ENCODE measurements around the gene IFT172. TPM values are rescaled to one million over a fixed set of nuclear protein-coding genes. Genes with fewer than 3 reads are reported as not detected.

Gene IFT172
- total and polyA plus RNA-seq, 5 donors: 17.0 to 29.5 (median 25.7) TPM

DNA sequence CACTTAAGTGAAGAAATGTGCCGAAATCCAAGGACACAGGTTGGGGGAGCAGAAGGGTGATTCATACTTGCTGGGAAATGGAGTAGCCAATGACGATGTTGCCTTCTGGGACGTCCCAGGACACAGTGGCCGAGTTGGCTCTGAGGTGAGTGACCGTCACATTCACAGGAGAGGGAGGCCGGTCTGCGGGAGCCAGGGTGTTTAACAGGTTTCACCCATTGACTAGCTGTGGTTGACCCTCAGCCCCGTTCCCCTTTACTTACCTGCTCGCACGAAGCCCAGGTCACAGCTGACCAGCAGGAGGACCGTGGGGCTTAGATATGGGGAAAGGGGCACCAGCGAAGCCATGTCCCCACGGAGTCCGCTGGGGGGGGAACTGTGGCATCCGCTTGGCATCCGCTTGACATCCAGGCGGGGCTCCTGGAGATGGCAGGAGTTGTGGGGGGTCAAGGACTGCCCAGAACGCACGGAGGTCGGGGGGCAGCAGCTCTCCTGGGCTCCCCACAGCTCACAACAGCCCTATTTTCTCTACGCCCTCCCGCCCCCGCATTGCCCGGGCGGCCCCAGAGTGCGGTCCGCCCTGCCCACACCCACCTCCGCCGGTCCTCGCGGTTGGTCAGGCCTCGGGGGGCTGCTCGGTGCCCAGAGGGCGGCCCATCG is 4.9 kb upstream of the IFT172 start:
- Histone ChIP-seq H3K9me3 (ENCODE audit: control insufficient read depth, low read length) (no peaks in the 10 kb centered on the region), H3K27me3 (ENCODE audit: control insufficient read depth, insufficient read depth) (no peaks in the 10 kb centered on the region), H3K4me3 (ENCODE audit: low read length) (peak overlapping the region; percentile 70), H3K4me1 (ENCODE audit: control insufficient read depth, insufficient read depth, low read length) (peaks cover 2% of the 10 kb centered on the region), H3K27ac (ENCODE audit: low read length) (peak overlapping the region; percentile 40)
- peak; percentile 67 to 78 (median 68) for DNase-seq
- ATAC-seq: peak; percentile 32 to 63
- intact Hi-C loops (cut with DNase I): no loop called here
- 17% methylated on average over 35 of the region's 35 CpGs for WGBS

GRCh38 chr2:27493948-27494283 is 4.4 kb upstream of the IFT172 start:
- Histone ChIP-seq H3K4me1 (ENCODE audit: control insufficient read depth, insufficient read depth, low read length) (peaks cover 5% of the 10 kb centered on the region), H3K9me3 (ENCODE audit: control insufficient read depth, low read length) (no peaks in the 10 kb centered on the region), H3K4me3 (ENCODE audit: low read length) (no peak overlapping the region), H3K27me3 (ENCODE audit: control insufficient read depth, insufficient read depth) (no peaks in the 10 kb centered on the region), H3K27ac (ENCODE audit: low read length) (no peak overlapping the region)
- DNase-seq (peak in 2 of 3 donors; percentile 58 to 61), ATAC-seq (no peak)
- WGBS: 84% methylated on average over 13 of the region's 13 CpGs
- intact Hi-C loops (cut with DNase I): no loop called here

DNA sequence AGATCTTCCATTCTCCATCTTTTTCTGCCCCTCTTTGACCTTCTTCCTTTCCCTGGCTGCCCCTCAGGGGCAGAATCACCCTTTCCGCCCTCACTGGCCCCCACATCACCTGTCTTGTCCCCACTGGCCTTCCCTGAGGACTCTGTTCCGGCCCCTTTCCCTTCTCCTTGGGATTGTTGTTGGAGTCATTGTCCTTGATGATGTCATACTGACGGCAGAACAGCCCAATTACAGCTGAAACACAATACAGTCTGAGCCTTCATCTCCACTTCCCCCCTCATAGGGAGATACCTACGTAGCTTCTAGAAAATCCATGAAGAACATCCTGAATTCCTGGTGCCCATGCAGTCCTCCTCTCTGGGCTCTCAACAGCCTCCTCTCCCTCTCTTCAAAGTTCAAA is 3.0 kb upstream of the IFT172 start:
- intact Hi-C loops (cut with DNase I): no loop called here
- WGBS: 85% methylated on average over 4 of the region's 4 CpGs
- H3K27me3 ChIP-seq (ENCODE audit: control insufficient read depth, insufficient read depth): no peaks in the 10 kb centered on the region
- no peaks in the 10 kb centered on the region for H3K9me3 ChIP-seq (ENCODE audit: control insufficient read depth, low read length)
- H3K4me1 ChIP-seq (ENCODE audit: control insufficient read depth, insufficient read depth, low read length): peaks cover 5% of the 10 kb centered on the region
- ATAC-seq (no peak), DNase-seq (no peak)
- H3K4me3 ChIP-seq (ENCODE audit: low read length): no peak overlapping the region
- H3K27ac ChIP-seq (ENCODE audit: low read length): no peak overlapping the region

DNA sequence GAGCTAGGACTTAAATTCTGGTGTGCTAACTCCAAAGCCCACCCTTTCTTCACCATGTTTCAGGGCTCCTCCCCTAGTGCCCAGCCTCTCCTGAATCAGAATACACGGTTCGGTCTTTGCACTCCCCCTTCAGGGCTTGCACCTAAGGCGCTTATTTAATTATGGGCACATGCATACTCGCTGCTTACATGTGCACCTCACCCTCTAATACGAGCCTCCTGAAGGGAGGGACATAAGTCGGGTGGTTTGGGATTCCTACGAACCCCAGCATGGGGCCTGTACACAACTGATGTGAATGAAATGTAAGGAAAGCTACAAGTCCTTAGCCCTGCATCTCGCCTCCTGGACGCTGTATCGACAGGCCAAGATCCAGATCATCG is 435 bp downstream of the IFT172 start:
- H3K4me1 ChIP-seq (ENCODE audit: control insufficient read depth, insufficient read depth, low read length): peaks cover 3% of the 10 kb centered on the region
- H3K27me3 ChIP-seq (ENCODE audit: control insufficient read depth, insufficient read depth): no peaks in the 10 kb centered on the region
- 5% methylated on average over 11 of the region's 11 CpGs for WGBS
- intact Hi-C loops (cut with DNase I): no loop called here
- DNase-seq (no peak), ATAC-seq (peak in 1 of 2 donors; percentile 7)
- H3K27ac ChIP-seq (ENCODE audit: low read length): peak overlapping the region; percentile 23
- peak overlapping the region; percentile 77 for H3K4me3 ChIP-seq (ENCODE audit: low read length)
- H3K9me3 ChIP-seq (ENCODE audit: control insufficient read depth, low read length): no peaks in the 10 kb centered on the region

DNA sequence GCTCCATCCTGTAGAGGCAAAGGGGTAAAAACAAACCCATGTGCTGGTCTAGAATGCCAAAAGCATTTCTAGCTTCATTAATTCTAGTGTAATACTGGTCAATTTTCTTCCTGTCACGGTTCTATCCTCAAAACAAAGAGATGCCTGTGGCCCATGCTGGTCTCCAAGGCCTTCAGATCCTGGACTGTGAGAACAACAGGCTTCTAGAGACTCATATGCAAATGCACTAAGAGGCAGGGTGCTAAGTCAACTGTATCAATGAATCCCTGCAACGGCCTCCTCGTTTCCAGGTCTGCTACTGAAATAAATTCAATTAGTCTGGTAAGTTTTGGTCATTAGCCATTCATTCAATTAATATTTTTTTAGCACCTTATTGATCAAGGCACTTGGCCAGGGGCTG is 4.0 kb downstream of the IFT172 start:
- no peak for ATAC-seq
- Histone ChIP-seq H3K27ac (ENCODE audit: low read length) (no peak overlapping the region), H3K4me3 (ENCODE audit: low read length) (no peak overlapping the region), H3K9me3 (ENCODE audit: control insufficient read depth, low read length) (no peaks in the 10 kb centered on the region), H3K27me3 (ENCODE audit: control insufficient read depth, insufficient read depth) (no peaks in the 10 kb centered on the region), H3K4me1 (ENCODE audit: control insufficient read depth, insufficient read depth, low read length) (peaks cover 3% of the 10 kb centered on the region)
- DNase-seq: no peak
- 75% methylated on average over 3 of the region's 3 CpGs for WGBS
- intact Hi-C loops (cut with DNase I): no loop called here

DNA sequence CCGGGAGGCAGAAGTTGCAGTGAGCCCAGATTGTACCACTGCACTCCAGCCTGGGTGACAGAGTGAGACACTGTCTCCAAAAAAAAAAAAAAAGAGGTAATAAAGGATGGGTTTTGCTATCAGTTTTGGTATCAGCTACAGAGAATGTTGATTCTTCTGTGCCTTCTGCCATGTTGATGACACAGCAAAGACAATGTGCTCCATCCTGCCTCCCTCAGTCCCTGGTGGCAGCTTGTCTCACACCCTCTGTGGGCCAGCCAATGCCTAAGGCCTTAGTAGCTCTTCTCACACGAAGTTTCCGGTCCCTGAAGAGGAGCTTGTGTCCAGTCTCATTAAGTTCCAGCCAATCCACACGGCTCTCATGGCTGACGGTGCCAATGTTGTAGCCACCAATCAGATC is 17.6 kb downstream of the IFT172 start:
- intact Hi-C loops (cut with DNase I): no loop called here
- ATAC-seq (no peak), DNase-seq (no peak)
- no peaks in the 10 kb centered on the region for H3K27me3 ChIP-seq (ENCODE audit: control insufficient read depth, insufficient read depth)
- H3K4me1 ChIP-seq (ENCODE audit: control insufficient read depth, insufficient read depth, low read length): no peaks in the 10 kb centered on the region
- no peak overlapping the region for H3K4me3 ChIP-seq (ENCODE audit: low read length)
- no peaks in the 10 kb centered on the region for H3K9me3 ChIP-seq (ENCODE audit: control insufficient read depth, low read length)
- WGBS: 92% methylated on average over 5 of the region's 5 CpGs
- H3K27ac ChIP-seq (ENCODE audit: low read length): no peak overlapping the region

DNA sequence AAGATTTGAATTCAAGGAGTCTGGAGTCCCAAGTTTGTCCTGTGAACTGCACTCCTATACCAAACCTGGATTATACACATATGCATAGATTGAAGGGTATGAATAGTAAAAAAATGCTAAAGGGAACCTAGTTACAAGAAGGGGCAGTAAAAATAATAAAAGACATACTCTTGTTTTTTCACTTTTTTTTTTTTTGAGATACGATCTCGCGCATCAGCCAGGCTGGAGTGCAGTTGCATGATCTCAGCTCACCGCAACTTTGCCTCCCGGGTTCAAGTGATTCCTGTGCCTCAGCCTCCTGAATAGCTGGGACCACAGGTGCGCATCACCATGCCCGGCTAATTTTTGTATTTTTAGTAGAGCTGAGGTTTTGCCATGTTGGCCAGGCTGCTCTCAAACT is 25.1 kb downstream of the IFT172 start:
- H3K4me3 ChIP-seq (ENCODE audit: low read length): no peak overlapping the region
- intact Hi-C loops (cut with DNase I): no loop called here
- no peaks in the 10 kb centered on the region for H3K27me3 ChIP-seq (ENCODE audit: control insufficient read depth, insufficient read depth)
- ATAC-seq (no peak), DNase-seq (no peak)
- WGBS: 96% methylated on average over 7 of the region's 7 CpGs
- no peaks in the 10 kb centered on the region for H3K4me1 ChIP-seq (ENCODE audit: control insufficient read depth, insufficient read depth, low read length)
- H3K27ac ChIP-seq (ENCODE audit: low read length): no peak overlapping the region
- H3K9me3 ChIP-seq (ENCODE audit: control insufficient read depth, low read length): no peaks in the 10 kb centered on the region

GRCh38 chr2:27461118-27461517 is 28.4 kb downstream of the IFT172 start:
- 71% methylated on average over 8 of the region's 8 CpGs for WGBS
- intact Hi-C loops (cut with DNase I): no loop called here
- Histone ChIP-seq H3K27ac (ENCODE audit: low read length) (no peak overlapping the region), H3K4me3 (ENCODE audit: low read length) (no peak overlapping the region), H3K27me3 (ENCODE audit: control insufficient read depth, insufficient read depth) (no peaks in the 10 kb centered on the region), H3K4me1 (ENCODE audit: control insufficient read depth, insufficient read depth, low read length) (no peaks in the 10 kb centered on the region), H3K9me3 (ENCODE audit: control insufficient read depth, low read length) (no peaks in the 10 kb centered on the region)
- DNase-seq: no peak
- ATAC-seq: no peak

- intact Hi-C loops (cut with DNase I): no loop called here
- WGBS: 94% methylated on average over 7 of the region's 7 CpGs
- H3K9me3 ChIP-seq (ENCODE audit: control insufficient read depth, low read length): no peaks in the 10 kb centered on the region
- DNase-seq: no peak
- H3K4me1 ChIP-seq (ENCODE audit: control insufficient read depth, insufficient read depth, low read length): no peaks in the 10 kb centered on the region
- H3K27ac ChIP-seq (ENCODE audit: low read length): no peak overlapping the region
- H3K27me3 ChIP-seq (ENCODE audit: control insufficient read depth, insufficient read depth): no peaks in the 10 kb centered on the region
- no peak for ATAC-seq
- H3K4me3 ChIP-seq (ENCODE audit: low read length): no peak overlapping the region
Observed at GRCh38 chr2:27453968-27454367, 35.6 kb downstream of the IFT172 start.

- no peak for ATAC-seq
- no peak overlapping the region for H3K27ac ChIP-seq (ENCODE audit: low read length)
- no peak for DNase-seq
- 45% methylated on average over 1 of the region's 1 CpG for WGBS
- no peaks in the 10 kb centered on the region for H3K4me1 ChIP-seq (ENCODE audit: control insufficient read depth, insufficient read depth, low read length)
- intact Hi-C loops (cut with DNase I): no loop called here
- H3K27me3 ChIP-seq (ENCODE audit: control insufficient read depth, insufficient read depth): no peaks in the 10 kb centered on the region
- no peak overlapping the region for H3K4me3 ChIP-seq (ENCODE audit: low read length)
- H3K9me3 ChIP-seq (ENCODE audit: control insufficient read depth, low read length): no peaks in the 10 kb centered on the region
Observed at GRCh38 chr2:27451095-27451494, 38.4 kb downstream of the IFT172 start.

DNA sequence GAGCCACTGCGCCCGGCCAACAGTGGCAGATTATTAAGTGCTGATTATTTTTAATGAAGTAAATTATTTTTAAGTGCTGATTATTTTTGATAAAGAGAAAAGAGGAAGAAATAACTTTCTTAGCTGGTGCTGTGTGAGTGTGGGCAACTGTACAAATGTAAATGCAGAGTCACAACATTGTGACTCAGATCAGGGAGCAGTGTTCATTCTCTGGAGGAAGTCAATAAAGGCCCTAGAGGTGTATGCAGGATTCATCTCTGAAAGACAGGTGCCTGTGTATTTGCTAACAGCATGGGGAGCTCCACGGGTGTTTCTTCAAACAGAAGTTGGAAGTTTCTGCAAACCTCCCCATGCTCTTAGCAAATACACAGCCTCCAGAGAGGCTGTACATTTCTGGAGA is 41.2 kb downstream of the IFT172 start:
- H3K4me1 ChIP-seq (ENCODE audit: control insufficient read depth, insufficient read depth, low read length): no peaks in the 10 kb centered on the region
- WGBS: 54% methylated on average over 3 of the region's 3 CpGs
- intact Hi-C loops (cut with DNase I): no loop called here
- no peak overlapping the region for H3K27ac ChIP-seq (ENCODE audit: low read length)
- H3K27me3 ChIP-seq (ENCODE audit: control insufficient read depth, insufficient read depth): no peaks in the 10 kb centered on the region
- H3K4me3 ChIP-seq (ENCODE audit: low read length): no peak overlapping the region
- no peaks in the 10 kb centered on the region for H3K9me3 ChIP-seq (ENCODE audit: control insufficient read depth, low read length)
- DNase-seq (no peak), ATAC-seq (no peak)

GRCh38 chr2:27446057-27446456 is 43.5 kb downstream of the IFT172 start:
- peaks cover 4% of the 10 kb centered on the region for H3K4me1 ChIP-seq (ENCODE audit: control insufficient read depth, insufficient read depth, low read length)
- H3K27me3 ChIP-seq (ENCODE audit: control insufficient read depth, insufficient read depth): no peaks in the 10 kb centered on the region
- ATAC-seq (no peak), DNase-seq (no peak)
- intact Hi-C loops (cut with DNase I): no loop called here
- no peak overlapping the region for H3K27ac ChIP-seq (ENCODE audit: low read length)
- H3K9me3 ChIP-seq (ENCODE audit: control insufficient read depth, low read length): no peaks in the 10 kb centered on the region
- no peak overlapping the region for H3K4me3 ChIP-seq (ENCODE audit: low read length)
- WGBS: 89% methylated on average over 3 of the region's 3 CpGs

All from right cardiac atrium (tissue), 5 donors.